Pancreas (tissue), 10 donors: ENCODE measurements around the gene AFDN. TPM values are rescaled to one million over a fixed set of nuclear protein-coding genes. Genes with fewer than 3 reads are reported as not detected.

Experiments used
- ATAC-seq, 4 donors: fragments of 200-7000 bp; cut with Tn5 transposase; one replicate each; pipeline versions ENCODE4 v1.8.0 to v1.9.1; 2020; ENCODE audit warnings: mild to moderate bottlenecking in 4 of 4, moderate library complexity in 4 of 4
- DNase-seq, 6 donors: peaks; one replicate each; pipeline ENCODE4 v3.0.0-alpha.2; 2020
- FAIRE-seq: peaks from 2 replicates; lab custom pipeline; 2012; peaks lifted over from hg19 to GRCh38; lab: Jason Lieb, UNC
- H3K27ac ChIP-seq, 4 donors: fragments of 200-600 bp; sonication (generic); 1 replicate in 3 of 4; 2 replicates in 1 of 4; pipeline versions ENCODE4 v1.5.0 to v1.8.0; 2020
- H3K27me3 ChIP-seq, 4 donors: fragments of 200-600 bp; one replicate each; pipeline ENCODE4 v1.8.0; 2021
- H3K36me3 ChIP-seq, 3 donors: fragments of 200-600 bp; sonication (generic) in 1 of 3; one replicate each; pipeline versions ENCODE4 v1.5.0 to v1.8.0; 2020 to 2021
- H3K4me1 ChIP-seq, 3 donors: fragments of 200-600 bp; one replicate each; pipeline ENCODE4 v1.8.0; 2021
- H3K4me3 ChIP-seq, 4 donors: fragments of 200-600 bp; sonication (generic) in 2 of 4; one replicate each; pipeline versions ENCODE4 v1.5.0 to v1.8.0; 2020 to 2021
- H3K9me3 ChIP-seq, 4 donors: fragments of 200-600 bp; one replicate each; pipeline ENCODE4 v1.8.0; 2021
- WGBS, 2 donors: extraction: QIAGEN DNeasy Blood & Tissue Kit; methylation state at CpG; one replicate each; pipeline ENCODE4 v1.1.7; 2013; 5-methylcytosine and 5-hydroxymethylcytosine counted together
- intact Hi-C, 3 donors: fragments of 100-400 bp; cut with DNase I; formaldehyde crosslinking; loops; one replicate each; pipeline versions ENCODE4 v1.11.1 to v1.14.2; 2022
- polyA plus RNA-seq, 2 donors: library from polyadenylated mRNA; stranded (reverse); fragments of 200-250 nt; gene quantifications; one replicate each; pipeline ENCODE4 v1.2.3, GENCODE V29; 2013
- total RNA-seq, 6 donors: library from RNA; stranded (reverse); fragmentation: NEBNext Ultra II Directional in 4 of 6; extraction: Animal tissue kit (Norgen Biotek cat#: 25700) in 4 of 6; gene quantifications; one replicate each; pipeline versions ENCODE4 v1.2.1 to v1.2.4, GENCODE V29; 2021 to 2023
- TF ChIP-seq, protein P1 (sequence below), 4 donors: fragments of 200-600 bp; sonication (generic) in 3 of 4; IDR thresholded peaks; one replicate each; pipeline versions ENCODE4 v1.5.0 to v1.8.0; 2021; ENCODE audit warnings: antibody characterized with exemption in 4 of 4
- donor health status: healthy with polysubstance abuse.
- donor health status: DM: no; HTN: no; CAD: no; lungs with moderate emphysema.
- donor health status: DM: no; HTN: no; CAD: no.
- donor health status: control.
- donor health status: control.
- donor health status: Bipolar disorder and iron deficiency.
- donor health status: DM: yes; HTN: yes; CAD: no.
- donor health status: DM: no; HTN: no; CAD: no.
- donor health status: DM: no; HTN: no; CAD: no.
- donor health status: DM: yes; HTN: yes; CAD: no.

The AFDN gene
- total and polyA plus RNA-seq, 8 donors: 55.2 to 122 (median 73.3) TPM

DNA sequence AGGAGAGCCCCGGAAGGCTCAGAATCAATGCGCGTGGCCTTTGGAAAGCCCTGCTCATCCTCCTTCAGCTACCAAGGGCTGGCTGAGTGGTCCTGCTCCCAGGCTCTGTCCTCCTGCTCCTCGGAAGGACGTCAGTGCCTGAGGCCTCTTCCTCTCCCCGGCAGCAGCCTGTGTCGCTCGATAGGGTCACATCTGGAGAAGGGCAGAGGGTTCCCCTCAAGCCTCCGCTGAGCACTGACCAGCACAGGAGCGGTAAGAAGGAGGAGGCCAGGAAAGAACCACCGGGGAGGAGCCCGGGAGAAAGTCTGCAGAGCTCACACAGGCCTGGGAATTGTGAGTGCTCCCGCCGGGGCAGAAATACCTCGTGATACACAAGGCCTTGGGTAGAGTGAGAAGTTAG, 192.0 kb downstream of the AFDN start:
- H3K4me3 ChIP-seq: no peak overlapping the region
- 83 to 87% methylated on average over 15 of the region's 15 CpGs for WGBS, 2 donors
- H3K4me1 ChIP-seq: no peaks in the 10 kb centered on the region
- H3K36me3 ChIP-seq: no peaks in the 10 kb centered on the region
- ATAC-seq: no peak
- TF ChIP-seq, protein P1, sequence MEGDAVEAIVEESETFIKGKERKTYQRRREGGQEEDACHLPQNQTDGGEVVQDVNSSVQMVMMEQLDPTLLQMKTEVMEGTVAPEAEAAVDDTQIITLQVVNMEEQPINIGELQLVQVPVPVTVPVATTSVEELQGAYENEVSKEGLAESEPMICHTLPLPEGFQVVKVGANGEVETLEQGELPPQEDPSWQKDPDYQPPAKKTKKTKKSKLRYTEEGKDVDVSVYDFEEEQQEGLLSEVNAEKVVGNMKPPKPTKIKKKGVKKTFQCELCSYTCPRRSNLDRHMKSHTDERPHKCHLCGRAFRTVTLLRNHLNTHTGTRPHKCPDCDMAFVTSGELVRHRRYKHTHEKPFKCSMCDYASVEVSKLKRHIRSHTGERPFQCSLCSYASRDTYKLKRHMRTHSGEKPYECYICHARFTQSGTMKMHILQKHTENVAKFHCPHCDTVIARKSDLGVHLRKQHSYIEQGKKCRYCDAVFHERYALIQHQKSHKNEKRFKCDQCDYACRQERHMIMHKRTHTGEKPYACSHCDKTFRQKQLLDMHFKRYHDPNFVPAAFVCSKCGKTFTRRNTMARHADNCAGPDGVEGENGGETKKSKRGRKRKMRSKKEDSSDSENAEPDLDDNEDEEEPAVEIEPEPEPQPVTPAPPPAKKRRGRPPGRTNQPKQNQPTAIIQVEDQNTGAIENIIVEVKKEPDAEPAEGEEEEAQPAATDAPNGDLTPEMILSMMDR (IDR thresholded peaks at IDR 0.05): no peak
- FAIRE-seq: no peak
- peak in 1 of 6 donors; percentile 4 for DNase-seq
- intact Hi-C loops: no loop called here
- H3K9me3 ChIP-seq: no peaks in the 10 kb centered on the region
- H3K27me3 ChIP-seq: no peaks in the 10 kb centered on the region
- H3K27ac ChIP-seq: no peak overlapping the region

DNA sequence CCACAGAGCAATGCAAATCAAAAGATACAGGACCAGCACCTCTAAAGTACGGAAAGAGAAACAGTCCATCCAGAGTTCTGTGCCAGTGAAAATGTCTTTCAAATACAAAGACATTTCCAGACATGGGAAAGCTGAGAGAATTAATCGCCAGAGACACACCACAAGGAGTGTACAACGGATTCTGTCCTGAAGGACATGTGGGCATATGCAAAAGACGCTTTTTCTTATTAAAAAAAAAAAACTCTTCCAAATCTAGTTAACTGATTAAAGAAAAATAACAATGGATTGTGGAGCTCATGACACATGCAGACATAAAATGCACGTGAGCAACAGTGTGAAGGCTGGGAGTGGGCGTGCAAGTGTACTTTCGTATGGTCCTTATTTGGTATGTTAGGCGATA, 193.5 kb downstream of the AFDN start:
- TF ChIP-seq, protein P1 (IDR thresholded peaks at IDR 0.05): no peak
- H3K27me3 ChIP-seq: no peaks in the 10 kb centered on the region
- H3K36me3 ChIP-seq: no peaks in the 10 kb centered on the region
- FAIRE-seq (no peak), ATAC-seq (no peak), DNase-seq (no peak)
- 79 to 83% methylated on average over 8 of the region's 8 CpGs for WGBS, 2 donors
- H3K4me3 ChIP-seq: no peak overlapping the region
- intact Hi-C loops: no loop called here
- no peaks in the 10 kb centered on the region for H3K4me1 ChIP-seq
- H3K27ac ChIP-seq: no peak overlapping the region
- no peaks in the 10 kb centered on the region for H3K9me3 ChIP-seq

DNA sequence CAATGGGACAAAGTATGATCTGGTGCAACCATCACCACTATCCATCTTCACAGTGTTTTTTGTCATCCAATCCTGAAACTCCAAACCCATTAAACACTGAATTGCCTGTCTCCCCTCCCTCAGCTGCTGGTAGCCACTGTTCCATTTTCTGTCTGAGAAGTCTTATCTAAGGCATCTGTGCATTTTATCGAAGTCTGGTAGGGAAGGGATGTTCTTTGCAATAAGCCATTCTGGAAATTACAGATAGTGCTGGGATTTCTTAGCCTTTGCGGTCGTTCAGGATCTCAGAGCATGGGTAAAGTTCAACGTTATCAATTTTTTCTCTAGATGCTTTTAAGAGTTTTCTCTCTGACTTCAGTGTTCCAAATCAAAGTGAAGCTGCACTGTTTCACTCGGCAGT, 194.9 kb downstream of the AFDN start:
- TF ChIP-seq, protein P1 (IDR thresholded peaks at IDR 0.05): no peak
- Histone ChIP-seq H3K27me3 (no peaks in the 10 kb centered on the region), H3K4me3 (no peak overlapping the region), H3K9me3 (no peaks in the 10 kb centered on the region), H3K27ac (no peak overlapping the region), H3K4me1 (no peaks in the 10 kb centered on the region), H3K36me3 (no peaks in the 10 kb centered on the region)
- WGBS, 2 donors: 54 to 66% methylated on average over 5 of the region's 5 CpGs
- no peak for DNase-seq
- intact Hi-C loops: no loop called here
- FAIRE-seq: no peak
- ATAC-seq: no peak

Other genes starting within 250 kb of the AFDN start
- gene KIF25, start 170.8 kb downstream of the AFDN start, total RNA-seq: under 1 TPM in 2 of 6 donors, not detected in 4; 0.23 to 0.28 TPM
- gene KIF25, start 170.8 kb downstream of the AFDN start, polyA plus RNA-seq: under 1 TPM; 0.23 to 0.35 TPM